HG03571 (cell line): ENCODE results near the gene APOLD1.
"Not testable (repeated sequence)": the region's sequence is repeated elsewhere in the genome, so short reads cannot be mapped to it uniquely, and the experiment has no call there.

Source experiments
- ATAC-seq: cut with Tn5 transposase; IDR thresholded peaks from one replicate; pipeline ENCODE4 v1.9.1; 2021; ENCODE audit not compliant: unreplicated experiment

Gene APOLD1

GRCh38 chr12:12784911-12785814 is at the start of gene APOLD1:
APOLD1 (plus strand) TSS chr12:12785659; CDS start chr12:12785692, 33 bp downstream.
- no peak for ATAC-seq

- ATAC-seq: peak; percentile 79
These were observed 48.4 kb upstream of the APOLD1 start for GRCh38 chr12:12736759-12737676.

GRCh38 chr12:12738152-12738551 is 47.3 kb upstream of the APOLD1 start:
- not testable (repeated sequence) for ATAC-seq

- ATAC-seq: no peak
These were observed 43.8 kb upstream of the APOLD1 start for GRCh38 chr12:12741660-12742059.

- no peak for ATAC-seq
These were observed 40.7 kb upstream of the APOLD1 start for GRCh38 chr12:12744546-12745305.

GRCh38 chr12:12745576-12746211 is 39.8 kb upstream of the APOLD1 start:
- no peak for ATAC-seq

GRCh38 chr12:12747278-12747677 is 38.2 kb upstream of the APOLD1 start:
- no peak for ATAC-seq

- no peak for ATAC-seq
These were observed 37.4 kb upstream of the APOLD1 start for GRCh38 chr12:12748044-12748443.

- no peak for ATAC-seq
These were observed 36.0 kb upstream of the APOLD1 start for GRCh38 chr12:12749433-12749832.

- ATAC-seq: no peak
These were observed 29.5 kb upstream of the APOLD1 start for GRCh38 chr12:12755923-12756322.

- no peak for ATAC-seq
These were observed 28.3 kb upstream of the APOLD1 start for GRCh38 chr12:12757121-12757520.

GRCh38 chr12:12759234-12759915 is 26.1 kb upstream of the APOLD1 start:
- ATAC-seq: no peak

- ATAC-seq: no peak
These were observed 20.6 kb upstream of the APOLD1 start for GRCh38 chr12:12764824-12765223.

GRCh38 chr12:12770262-12770661 is 15.2 kb upstream of the APOLD1 start:
- ATAC-seq: no peak

- ATAC-seq: no peak
These were observed 10.7 kb upstream of the APOLD1 start for GRCh38 chr12:12774791-12775190.

GRCh38 chr12:12776261-12776660 is 9.2 kb upstream of the APOLD1 start:
- ATAC-seq: no peak

GRCh38 chr12:12777092-12777491 is 8.4 kb upstream of the APOLD1 start:
- ATAC-seq: no peak

- no peak for ATAC-seq
These were observed 6.5 kb upstream of the APOLD1 start for GRCh38 chr12:12779007-12779406.

GRCh38 chr12:12779529-12779928 is 5.9 kb upstream of the APOLD1 start:
- no peak for ATAC-seq

GRCh38 chr12:12784116-12784515 is 1.3 kb upstream of the APOLD1 start:
- ATAC-seq: no peak
